Brain microvascular endothelial cell (primary cell): ENCODE data around the gene HMCN2.

ENCODE experiments used
- DNase-seq: peaks from one replicate; pipeline ENCODE4 v3.0.0-alpha.2; 2020
- H3K27ac ChIP-seq: fragments of 250-450 bp; sonication (Bioruptor Pico); 2 replicates; pipeline ENCODE4 v1.5.1; 2020; ENCODE audit warnings: mild to moderate bottlenecking, moderate library complexity
- H3K27me3 ChIP-seq: fragments of 250-450 bp; sonication (Bioruptor Pico); replicated peaks from 2 replicates; pipeline ENCODE4 v1.5.1; 2020; ENCODE audit warnings: mild to moderate bottlenecking
- H3K36me3 ChIP-seq: fragments of 250-450 bp; sonication (Bioruptor Pico); replicated peaks from 2 replicates; pipeline ENCODE4 v1.5.1; 2020; ENCODE audit warnings: mild to moderate bottlenecking
- H3K4me3 ChIP-seq: 2 replicates; pipeline ENCODE4 v1.5.1; 2011; ENCODE audit warnings: low read depth, mild to moderate bottlenecking, control low read depth, low read length, moderate library complexity
- CTCF ChIP-seq: IDR thresholded peaks from 2 replicates; pipeline ENCODE4 v1.5.1; 2011; ENCODE audit warnings: low read depth, mild to moderate bottlenecking, moderate library complexity, low read length, control low read depth, inconsistent platforms; ENCODE audit errors: missing control alignments
- in situ Hi-C: cut with HindIII; loops from 2 replicates; pipeline ENCODE4 v1.10.0; 2017; ENCODE audit warnings: low sequenced_read_pairs, low pct_ligation_motif_present

Gene HMCN2

GRCh38 chr9:130391866-130392265 lies 126.3 kb downstream of the HMCN2 start:
- H3K36me3 ChIP-seq = no peaks in the 10 kb centered on the region
- no peaks in the 10 kb centered on the region for H3K27me3 ChIP-seq
- no peak for DNase-seq
- no peak for TF ChIP-seq CTCF
- H3K4me3 ChIP-seq = no peak overlapping the region
- no peak overlapping the region for H3K27ac ChIP-seq
- in situ Hi-C loops = no loop called here

- in situ Hi-C loops = no loop called here
- no peak for TF ChIP-seq CTCF
- H3K27me3 ChIP-seq = no peaks in the 10 kb centered on the region
- no peak overlapping the region for H3K4me3 ChIP-seq
- no peaks in the 10 kb centered on the region for H3K36me3 ChIP-seq
- no peak for DNase-seq
- H3K27ac ChIP-seq = no peak overlapping the region
Measured at GRCh38 chr9:130393681-130394071, 128.1 kb downstream of the HMCN2 start.

- no peak for TF ChIP-seq CTCF
- Histone ChIP-seq H3K36me3 (no peaks in the 10 kb centered on the region), H3K4me3 (no peak overlapping the region), H3K27ac (no peak overlapping the region), H3K27me3 (no peaks in the 10 kb centered on the region)
- DNase-seq = no peak
- in situ Hi-C loops = no loop called here
Measured at GRCh38 chr9:130394320-130394719, 128.8 kb downstream of the HMCN2 start.

- no peak overlapping the region for H3K4me3 ChIP-seq
- H3K27me3 ChIP-seq = no peaks in the 10 kb centered on the region
- in situ Hi-C loops = no loop called here
- no peak for DNase-seq
- no peaks in the 10 kb centered on the region for H3K36me3 ChIP-seq
- no peak for TF ChIP-seq CTCF
- H3K27ac ChIP-seq = no peak overlapping the region
Measured at GRCh38 chr9:130394814-130395470, 129.4 kb downstream of the HMCN2 start.

GRCh38 chr9:130395810-130396435 lies 130.4 kb downstream of the HMCN2 start:
- no peak overlapping the region for H3K4me3 ChIP-seq
- TF ChIP-seq CTCF = no peak
- H3K27ac ChIP-seq = no peak overlapping the region
- no peaks in the 10 kb centered on the region for H3K27me3 ChIP-seq
- H3K36me3 ChIP-seq = no peaks in the 10 kb centered on the region
- in situ Hi-C loops = no loop called here
- DNase-seq = no peak

GRCh38 chr9:130396581-130396980 lies 131.0 kb downstream of the HMCN2 start:
- H3K36me3 ChIP-seq = no peaks in the 10 kb centered on the region
- no peak for DNase-seq
- no peak overlapping the region for H3K27ac ChIP-seq
- H3K4me3 ChIP-seq = no peak overlapping the region
- in situ Hi-C loops = no loop called here
- TF ChIP-seq CTCF = no peak
- H3K27me3 ChIP-seq = no peaks in the 10 kb centered on the region
